ENCODE results near the gene CDC42BPB.
"Not testable (repeated sequence)": the region's sequence is repeated elsewhere in the genome, so short reads cannot be mapped to it uniquely, and the experiment has no call there.

The CDC42BPB gene

GRCh38 chr14:102898776-102899515 is 158.4 kb downstream of the CDC42BPB start:
- no peak for DNase-seq (ENCODE audit: low read depth)

GRCh38 chr14:102898298-102898697 is 159.1 kb downstream of the CDC42BPB start:
- DNase-seq (ENCODE audit: low read depth) = no peak

GRCh38 chr14:102897299-102898027 is 159.9 kb downstream of the CDC42BPB start:
- DNase-seq (ENCODE audit: low read depth) = no peak

DNA sequence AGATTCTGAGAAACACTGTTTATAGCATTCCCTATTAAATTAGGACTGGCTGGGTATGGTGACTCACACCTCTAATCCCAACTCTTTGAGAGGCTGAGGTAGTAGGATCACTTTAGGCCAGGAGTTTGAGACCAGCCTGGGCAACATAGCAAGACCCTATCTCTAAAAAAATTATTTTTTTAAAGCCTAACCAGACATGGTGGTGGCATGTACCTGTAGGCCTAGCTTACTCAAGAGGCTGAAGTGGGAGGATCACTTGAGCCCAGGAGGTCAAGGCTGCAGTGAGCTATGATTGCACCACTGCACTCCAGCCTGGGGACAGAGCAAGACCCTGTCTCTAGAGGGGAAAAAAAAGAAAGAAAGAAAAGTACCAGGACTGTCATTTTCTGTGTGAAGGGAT is 160.6 kb downstream of the CDC42BPB start:
- not testable (repeated sequence) for DNase-seq (ENCODE audit: low read depth)

GRCh38 chr14:102893452-102893851 is 163.9 kb downstream of the CDC42BPB start:
- DNase-seq (ENCODE audit: low read depth) = no peak

GRCh38 chr14:102892651-102893050 is 164.7 kb downstream of the CDC42BPB start:
- DNase-seq (ENCODE audit: low read depth) = no peak

GRCh38 chr14:102891556-102891955 is 165.8 kb downstream of the CDC42BPB start:
- no peak for DNase-seq (ENCODE audit: low read depth)

- DNase-seq (ENCODE audit: low read depth) = no peak
These were observed 166.2 kb downstream of the CDC42BPB start for GRCh38 chr14:102891111-102891510.

DNA sequence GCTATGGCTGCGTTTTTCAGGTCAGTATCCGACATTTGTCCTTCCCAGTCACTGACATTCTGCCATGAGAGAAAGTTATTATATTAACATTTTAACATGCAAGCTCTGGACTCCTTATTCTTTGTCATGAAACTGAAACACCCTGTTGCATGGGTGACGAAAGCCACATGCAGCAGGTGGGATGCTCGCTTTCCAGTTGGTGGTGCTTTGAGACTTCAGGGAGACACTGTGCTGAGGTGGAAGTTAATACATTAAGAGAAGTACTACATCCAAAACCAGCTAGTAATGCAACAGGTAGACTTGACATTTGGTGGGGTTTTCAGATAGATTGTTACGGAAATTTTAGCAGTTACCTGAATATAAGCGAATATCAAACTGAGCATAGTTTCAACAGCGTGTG is 167.7 kb downstream of the CDC42BPB start:
- no peak for DNase-seq (ENCODE audit: low read depth)

GRCh38 chr14:102888748-102889147 is 168.6 kb downstream of the CDC42BPB start:
- DNase-seq (ENCODE audit: low read depth) = no peak

DNA sequence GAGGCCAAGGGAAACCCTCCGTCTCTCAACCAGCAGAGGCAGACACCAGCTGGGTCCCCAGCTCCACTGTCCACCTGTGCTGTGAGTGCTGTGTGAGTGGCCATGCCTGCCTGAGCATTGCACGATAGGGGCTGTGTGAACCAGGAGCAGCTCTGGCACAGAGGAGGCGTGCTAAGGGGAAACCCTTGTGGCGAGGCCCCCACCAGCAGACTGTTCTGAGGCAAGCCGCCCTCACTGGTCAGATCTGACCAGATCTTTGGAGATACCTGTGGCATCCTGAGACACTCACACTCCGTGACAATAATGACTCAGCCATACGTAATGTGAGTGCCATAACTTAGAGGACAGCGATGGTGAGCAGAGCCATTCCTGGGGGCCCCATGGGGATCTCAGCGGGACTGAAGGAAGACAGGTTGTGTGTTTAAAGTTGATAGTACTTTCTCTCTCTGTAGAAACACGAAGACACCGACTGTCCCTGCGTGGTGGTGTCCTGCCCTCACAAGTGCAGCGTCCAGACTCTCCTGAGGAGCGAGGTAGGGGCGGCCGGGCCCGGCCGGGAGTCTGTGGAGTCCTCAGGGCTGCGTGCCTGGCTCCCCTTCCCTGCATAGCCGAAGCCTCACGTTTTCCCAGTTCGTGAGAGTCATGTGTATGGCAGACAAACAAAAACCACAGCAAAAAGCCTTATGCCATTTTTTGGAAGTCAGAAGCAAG is 171.5 kb downstream of the CDC42BPB start:
- no peak for DNase-seq (ENCODE audit: low read depth)

GRCh38 chr14:102883554-102883953 is 173.8 kb downstream of the CDC42BPB start:
- no peak for DNase-seq (ENCODE audit: low read depth)

GRCh38 chr14:102883089-102883541 is 174.2 kb downstream of the CDC42BPB start:
- no peak for DNase-seq (ENCODE audit: low read depth)

Measured in activated gamma-delta T cell treated with anti-CD3 and anti-CD28 coated beads, Interleukin-2, amount 50 U/mL, for 16 hours (primary cell).